K562 (cell line): ENCODE results near the gene SMG9. TPM values are rescaled to one million over a fixed set of nuclear protein-coding genes. Genes with fewer than 3 reads are reported as not detected.
A peak's percentile ranks its signal among the peaks of the same experiment; 100 is the strongest.

Experiments
- ATAC-seq: fragments of 200-7000 bp; cut with Tn5 transposase; 3 replicates; pipeline ENCODE4 v1.9.1; 2020; ENCODE audit warnings: moderate library complexity
- BruUV-seq: library from RNA; stranded (reverse); fragments of 400-500 nt; replicated peaks from 2 replicates; lab custom pipeline; 2021; lab: Mats Ljungman, UMichigan
- CTCF ChIA-PET: fragments of 300-600 bp; formaldehyde crosslinking; extraction: SDS; loops from one replicate; lab custom pipeline; 2021; ENCODE audit warnings: low intra/inter-chr PET ratio; lab: Yijun Ruan, JAX
- POLR2A ChIA-PET: fragments of 300-600, 350-650 bp; sonication (Branson Sonifier 250); formaldehyde crosslinking; extraction: SDS; loops from one replicate; lab custom pipeline; 2021; ENCODE audit warnings: antibody characterized with exemption, inconsistent platforms; lab: Yijun Ruan, JAX
- DNase-seq, 4 experiments: peaks; one replicate each; pipeline versions ENCODE4 v3.0.0 to v3.0.0-alpha.2; 2011 to 2018; ENCODE audit warnings: low spot score in 3 of 4, mixed read lengths in 3 of 4; ENCODE audit errors: extremely low read depth in 1 of 4
- FAIRE-seq: peaks from 2 replicates; lab custom pipeline; 2011; peaks lifted over from hg19 to GRCh38; lab: Jason Lieb, UNC
- H2AFZ ChIP-seq: 2 replicates; pipeline ENCODE4 v1.6.0; 2011; ENCODE audit warnings: low read depth, low read length, control low read depth, inconsistent platforms
- H3K27ac ChIP-seq: fragments of 200-600 bp; 3 replicates; pipeline ENCODE4 v1.8.0; 2011; ENCODE audit warnings: low read depth, mild to moderate bottlenecking, control low read depth, inconsistent platforms, low read length, moderate library complexity, mixed read lengths; ENCODE audit errors: extremely low read depth
- H3K27me3 ChIP-seq, 2 experiments: fragments of 300-600 bp in 1 of 2; 2 replicates in 1 of 2; 3 replicates in 1 of 2; pipeline versions ENCODE4 v1.6.0 to v1.8.0; 2011; ENCODE audit warnings: inconsistent platforms in 2 of 2, low read length in 2 of 2, mild to moderate bottlenecking in 1 of 2, mixed read lengths in 1 of 2, moderate library complexity in 1 of 2; ENCODE audit not compliant: control insufficient read depth in 2 of 2, insufficient read depth in 2 of 2
- H3K36me3 ChIP-seq: fragments of 300-600 bp; 3 replicates; pipeline ENCODE4 v1.8.0; 2011; ENCODE audit warnings: mild to moderate bottlenecking, low read length, inconsistent platforms; ENCODE audit not compliant: control insufficient read depth, insufficient read depth
- H3K4me1 ChIP-seq, 2 experiments: fragments of 200-600 bp in 1 of 2; replicated peaks in 1 of 2; 2 replicates in 1 of 2; 3 replicates in 1 of 2; pipeline versions ENCODE4 v1.5.1 to v1.8.0; 2011; ENCODE audit warnings: inconsistent platforms in 2 of 2, low read length in 2 of 2, mild to moderate bottlenecking in 1 of 2, mixed read lengths in 1 of 2, moderate library complexity in 1 of 2; ENCODE audit not compliant: control insufficient read depth in 2 of 2, insufficient read depth in 2 of 2
- H3K4me2 ChIP-seq: 2 replicates; pipeline ENCODE4 v1.6.1; 2011; ENCODE audit warnings: low read length, control low read depth, inconsistent platforms, mixed read lengths; ENCODE audit not compliant: insufficient read depth
- H3K4me3 ChIP-seq: fragments of 200-600 bp; sonication (generic), shearing (Covaris generic); 2 replicates; pipeline ENCODE4 v1.5.1; 2016; ENCODE audit warnings: control low read depth, inconsistent platforms
- H3K79me2 ChIP-seq: fragments of 200-600 bp; 3 replicates; pipeline ENCODE4 v1.8.0; 2011; ENCODE audit warnings: low read length, inconsistent platforms; ENCODE audit not compliant: control insufficient read depth, insufficient read depth
- H3K9ac ChIP-seq, 2 experiments: 2 replicates each; pipeline versions ENCODE4 v1.6.0 to v1.6.1; 2011; ENCODE audit warnings: low read depth in 2 of 2, low read length in 2 of 2, control low read depth in 1 of 2, inconsistent platforms in 1 of 2, mild to moderate bottlenecking in 1 of 2, mixed read lengths in 1 of 2; ENCODE audit not compliant: insufficient read depth in 1 of 2
- H3K9me1 ChIP-seq: one replicate; pipeline ENCODE4 v1.6.0; 2011; ENCODE audit warnings: inconsistent platforms, mild to moderate bottlenecking, low read length, moderate library complexity; ENCODE audit not compliant: control insufficient read depth, insufficient read depth
- H3K9me3 ChIP-seq: replicated peaks from 2 replicates; pipeline ENCODE4 v1.5.1; 2011; ENCODE audit warnings: low read depth, low read length, inconsistent platforms; ENCODE audit not compliant: control insufficient read depth, insufficient read depth
- H4K20me1 ChIP-seq: replicated peaks from 2 replicates; pipeline ENCODE4 v1.6.1; 2011; ENCODE audit warnings: low read length, inconsistent platforms, mixed read lengths; ENCODE audit not compliant: control insufficient read depth, insufficient read depth
- CEBPG ChIP-seq, 3 experiments: fragments of 200-800 bp in 1 of 3; sonication (Bioruptor generic) in 1 of 3; sonication (generic) in 1 of 3; formaldehyde crosslinking in 1 of 3; IDR thresholded peaks in 2 of 3; conservative IDR thresholded peaks in 1 of 3; 2 replicates each; pipeline versions ENCODE4 v1.6.1 to v1.8.0; 2016 to 2022; ENCODE audit warnings: missing compliant biosample characterization in 2 of 3, missing genetic modification characterization in 2 of 3, mild to moderate bottlenecking in 1 of 3, missing genetic modification reagents in 1 of 3
- CTBP1 ChIP-seq: fragments of 450-650 bp; IDR thresholded peaks from 2 replicates; pipeline ENCODE4 v1.6.1; 2016; ENCODE audit warnings: borderline replicate concordance
- FOXK2 ChIP-seq, 2 experiments: fragments of 450-650 bp; IDR thresholded peaks in 1 of 2; conservative IDR thresholded peaks in 1 of 2; 2 replicates each; pipeline ENCODE4 v1.6.1; 2016; ENCODE audit warnings: low read depth in 2 of 2, mild to moderate bottlenecking in 1 of 2
- MEIS2 ChIP-seq: fragments of 450-650 bp; IDR thresholded peaks from 2 replicates; pipeline ENCODE4 v1.6.1; 2014; ENCODE audit warnings: mild to moderate bottlenecking; ENCODE audit not compliant: partially characterized antibody
- PBX2 ChIP-seq, 2 experiments: IDR thresholded peaks in 1 of 2; conservative IDR thresholded peaks in 1 of 2; 2 replicates each; pipeline ENCODE4 v1.6.1; 2016; ENCODE audit warnings: low read depth in 2 of 2, mild to moderate bottlenecking in 1 of 2, missing compliant biosample characterization in 1 of 2, missing genetic modification characterization in 1 of 2, moderate library complexity in 1 of 2
- PRDM10 ChIP-seq: fragments of 450-650 bp; IDR thresholded peaks from 2 replicates; pipeline ENCODE4 v1.6.1; 2018; ENCODE audit not compliant: partially characterized antibody
- TEAD4 ChIP-seq, 2 experiments: sonication (generic) in 1 of 2; formaldehyde crosslinking in 1 of 2; IDR thresholded peaks; 2 replicates each; pipeline versions ENCODE4 v1.6.1 to v1.8.0; 2012 to 2022; ENCODE audit warnings: borderline replicate concordance in 1 of 2, inconsistent platforms in 1 of 2, low read length in 1 of 2, mild to moderate bottlenecking in 1 of 2, missing genetic modification reagents in 1 of 2
- ZFP30 ChIP-seq: fragments of 250-450 bp; sonication (Bioruptor Pico); IDR thresholded peaks from 2 replicates; pipeline ENCODE4 v1.8.0; 2022; ENCODE audit warnings: moderate library complexity, mild to moderate bottlenecking, inconsistent platforms, borderline replicate concordance
- ZNF280A ChIP-seq: fragments of 450-650 bp; IDR thresholded peaks from 2 replicates; pipeline ENCODE4 v1.6.1; 2018; ENCODE audit warnings: mild to moderate bottlenecking, low read depth; ENCODE audit not compliant: partially characterized antibody
- WGBS: fragments of 100-300 bp; shearing (Covaris generic); methylation state at CpG from one replicate; pipeline ENCODE4 v1.1.6; 2016; ENCODE audit warnings: low coverage, mixed read lengths; ENCODE audit not compliant: insufficient coverage; ENCODE audit errors: missing lambda C conversion rate; 5-methylcytosine and 5-hydroxymethylcytosine counted together
- in situ Hi-C: fragments of 300-500 bp; cut with MboI; formaldehyde crosslinking; loops from 4 replicates; pipeline ENCODE4 v1.15.0; 2018; ENCODE audit warnings: inconsistent platforms, mixed read lengths
- intact Hi-C: fragments of 100-400 bp; cut with micrococcal nuclease; formaldehyde crosslinking; loops from 2 replicates; pipeline ENCODE4 v1.14.2; 2022
- polyA plus RNA-seq, 8 experiments: library from polyadenylated mRNA; depleted of rRNA in 4 of 8; stranded (reverse) in 5 of 8; unstranded in 3 of 8; fragments of >200 nt; fragmentation: Nextera tagmentation in 2 of 8; fragmentation: Illumina TruSeq in 1 of 8; extraction: Ambion mirVana in 2 of 8; extraction: Trizol in 1 of 8; gene quantifications; 2 replicates each; pipeline versions ENCODE4 v1.2.1 to v1.2.3, GENCODE V29; 2011 to 2014; ENCODE audit warnings: inconsistent platforms in 1 of 8, missing spikeins in 1 of 8
- total RNA-seq, 7 experiments: library from RNA; depleted of rRNA in 6 of 7; stranded (reverse); fragments of >200 nt in 6 of 7; fragmentation: Illumina TruSeq in 2 of 7; extraction: Trizol in 2 of 7; gene quantifications; 2 replicates each; pipeline versions ENCODE4 v1.2.1 to v1.2.3, GENCODE V29; 2011 to 2021; ENCODE audit warnings: low replicate concordance in 1 of 7

Gene SMG9
- total and polyA plus RNA-seq, 9 of the 15 experiments (the other 6 are each of a cell fraction or from before 2014, with no cell fraction given): 1.7 to 79.7 (median 40.2) TPM

- no peak overlapping the region for H3K4me3 ChIP-seq
- peaks cover 10 to 16% of the 10 kb centered on the region in 2 experiments for H3K4me1 ChIP-seq
- no TSS peak for BruUV-seq
- 0 out of 5 replicates have a peak, but pooled peaks cover 0 to 4% of the 10 kb centered on the region in 2 experiments for H3K27me3 ChIP-seq
- no peaks in the 10 kb centered on the region for H3K9me1 ChIP-seq
- no peak for DNase-seq
- H3K36me3 ChIP-seq: no peaks in the 10 kb centered on the region
- no peak overlapping the region for H2AFZ ChIP-seq
- no peaks in the 10 kb centered on the region for H3K79me2 ChIP-seq
- WGBS: 4% methylated on average over 6 of the region's 6 CpGs
- no peak overlapping the region for H3K27ac ChIP-seq
- FAIRE-seq: peak; percentile 67
- no peak overlapping the region for H3K4me2 ChIP-seq
- intact Hi-C loops (no loop called here), in situ Hi-C loops (no loop called here)
- H4K20me1 ChIP-seq: no peaks in the 10 kb centered on the region
- peaks cover 3% of the 10 kb centered on the region; the same call in 1 of the 2 replicates for H3K9me3 ChIP-seq
- POLR2A ChIA-PET: interaction anchor here (0.6 to 0.8 kb wide), 3 partner anchors 11 to 63 kb away, joined by 3 to 5 read pairs (median 4); no protein-coding TSS in a partner anchor
- ATAC-seq: peak; percentile 32; the same call in 2 of the 3 replicates
- no peak overlapping the region for H3K9ac ChIP-seq
- CTCF ChIA-PET: no interaction called here
- TF ChIP-seq MEIS2 (peak; percentile 55), CTBP1 (peak; percentile 22; the same call in 1 of the 2 replicates), ZFP30 (CRISPR knock-in tag) (no peak), ZNF280A (no peak), PRDM10 (peak; percentile 91), CEBPG (CRISPR knock-in tag; IDR thresholded peaks at IDR 0.05) (peak; percentile 82), CEBPG (tag; conservative IDR thresholded peaks at IDR 0.05 in 1 of 2, IDR thresholded peaks at IDR 0.05 in 1 of 2) (peak; percentile 95 to 96), TEAD4 (IDR thresholded peaks at IDR 0.05; ENCODE audit: low read length) (peak; percentile 22; the same call in 1 of the 2 replicates), TEAD4 (CRISPR knock-in tag; IDR thresholded peaks at IDR 0.05; ENCODE audit: borderline replicate concordance) (no peak), PBX2 (CRISPR knock-in tag; IDR thresholded peaks at IDR 0.05; ENCODE audit: low read depth) (no peak), PBX2 (tag; conservative IDR thresholded peaks at IDR 0.05; ENCODE audit: low read depth) (peak; percentile 54; the same call in 1 of the 2 replicates), FOXK2 (conservative IDR thresholded peaks at IDR 0.05 in 1 of 2, IDR thresholded peaks at IDR 0.05 in 1 of 2; ENCODE audit: low read depth in 2 of 2) (0 out of 4 replicates have a peak, but pooled peaks of 1 of the 2 experiments have one; percentile 36)
Observed at GRCh38 chr19:43695985-43696704, 58.6 kb downstream of the SMG9 start.
